K562 (cell line): ENCODE results near the gene DIO3. TPM values are rescaled to one million over a fixed set of nuclear protein-coding genes. Genes with fewer than 3 reads are reported as not detected.

Experiments
- ATAC-seq: fragments of 200-7000 bp; cut with Tn5 transposase; 3 replicates; pipeline ENCODE4 v1.9.1; 2020; ENCODE audit warnings: moderate library complexity
- BruUV-seq: library from RNA; stranded (reverse); fragments of 400-500 nt; replicated peaks from 2 replicates; lab custom pipeline; 2021; lab: Mats Ljungman, UMichigan
- CTCF ChIA-PET: fragments of 300-600 bp; formaldehyde crosslinking; extraction: SDS; loops from one replicate; lab custom pipeline; 2021; ENCODE audit warnings: low intra/inter-chr PET ratio; lab: Yijun Ruan, JAX
- POLR2A ChIA-PET: fragments of 300-600, 350-650 bp; sonication (Branson Sonifier 250); formaldehyde crosslinking; extraction: SDS; loops from one replicate; lab custom pipeline; 2021; ENCODE audit warnings: antibody characterized with exemption, inconsistent platforms; lab: Yijun Ruan, JAX
- DNase-seq, 4 experiments: peaks; one replicate each; pipeline versions ENCODE4 v3.0.0 to v3.0.0-alpha.2; 2011 to 2018; ENCODE audit warnings: low spot score in 3 of 4, mixed read lengths in 3 of 4; ENCODE audit errors: extremely low read depth in 1 of 4
- FAIRE-seq: peaks from 2 replicates; lab custom pipeline; 2011; peaks lifted over from hg19 to GRCh38; lab: Jason Lieb, UNC
- H2AFZ ChIP-seq: 2 replicates; pipeline ENCODE4 v1.6.0; 2011; ENCODE audit warnings: low read depth, low read length, control low read depth, inconsistent platforms
- H3K27ac ChIP-seq: fragments of 200-600 bp; 3 replicates; pipeline ENCODE4 v1.8.0; 2011; ENCODE audit warnings: low read depth, mild to moderate bottlenecking, control low read depth, inconsistent platforms, low read length, moderate library complexity, mixed read lengths; ENCODE audit errors: extremely low read depth
- H3K27me3 ChIP-seq, 2 experiments: fragments of 300-600 bp in 1 of 2; 2 replicates in 1 of 2; 3 replicates in 1 of 2; pipeline versions ENCODE4 v1.6.0 to v1.8.0; 2011; ENCODE audit warnings: inconsistent platforms in 2 of 2, low read length in 2 of 2, mild to moderate bottlenecking in 1 of 2, mixed read lengths in 1 of 2, moderate library complexity in 1 of 2; ENCODE audit not compliant: control insufficient read depth in 2 of 2, insufficient read depth in 2 of 2
- H3K36me3 ChIP-seq: fragments of 300-600 bp; 3 replicates; pipeline ENCODE4 v1.8.0; 2011; ENCODE audit warnings: mild to moderate bottlenecking, low read length, inconsistent platforms; ENCODE audit not compliant: control insufficient read depth, insufficient read depth
- H3K4me1 ChIP-seq, 2 experiments: fragments of 200-600 bp in 1 of 2; replicated peaks in 1 of 2; 2 replicates in 1 of 2; 3 replicates in 1 of 2; pipeline versions ENCODE4 v1.5.1 to v1.8.0; 2011; ENCODE audit warnings: inconsistent platforms in 2 of 2, low read length in 2 of 2, mild to moderate bottlenecking in 1 of 2, mixed read lengths in 1 of 2, moderate library complexity in 1 of 2; ENCODE audit not compliant: control insufficient read depth in 2 of 2, insufficient read depth in 2 of 2
- H3K4me2 ChIP-seq: 2 replicates; pipeline ENCODE4 v1.6.1; 2011; ENCODE audit warnings: low read length, control low read depth, inconsistent platforms, mixed read lengths; ENCODE audit not compliant: insufficient read depth
- H3K4me3 ChIP-seq: fragments of 200-600 bp; sonication (generic), shearing (Covaris generic); 2 replicates; pipeline ENCODE4 v1.5.1; 2016; ENCODE audit warnings: control low read depth, inconsistent platforms
- H3K79me2 ChIP-seq: fragments of 200-600 bp; 3 replicates; pipeline ENCODE4 v1.8.0; 2011; ENCODE audit warnings: low read length, inconsistent platforms; ENCODE audit not compliant: control insufficient read depth, insufficient read depth
- H3K9ac ChIP-seq, 2 experiments: 2 replicates each; pipeline versions ENCODE4 v1.6.0 to v1.6.1; 2011; ENCODE audit warnings: low read depth in 2 of 2, low read length in 2 of 2, control low read depth in 1 of 2, inconsistent platforms in 1 of 2, mild to moderate bottlenecking in 1 of 2, mixed read lengths in 1 of 2; ENCODE audit not compliant: insufficient read depth in 1 of 2
- H3K9me1 ChIP-seq: one replicate; pipeline ENCODE4 v1.6.0; 2011; ENCODE audit warnings: inconsistent platforms, mild to moderate bottlenecking, low read length, moderate library complexity; ENCODE audit not compliant: control insufficient read depth, insufficient read depth
- H3K9me3 ChIP-seq: replicated peaks from 2 replicates; pipeline ENCODE4 v1.5.1; 2011; ENCODE audit warnings: low read depth, low read length, inconsistent platforms; ENCODE audit not compliant: control insufficient read depth, insufficient read depth
- H4K20me1 ChIP-seq: replicated peaks from 2 replicates; pipeline ENCODE4 v1.6.1; 2011; ENCODE audit warnings: low read length, inconsistent platforms, mixed read lengths; ENCODE audit not compliant: control insufficient read depth, insufficient read depth
- BCLAF1 ChIP-seq, 2 experiments: fragments of 450-650 bp in 1 of 2; IDR thresholded peaks; 2 replicates each; pipeline ENCODE4 v1.6.1; 2011 to 2017; ENCODE audit warnings: low read depth in 2 of 2, antibody characterized with exemption in 1 of 2, borderline replicate concordance in 1 of 2, low read length in 1 of 2, mild to moderate bottlenecking in 1 of 2, mixed read lengths in 1 of 2; ENCODE audit not compliant: control insufficient read depth in 1 of 2
- BCOR ChIP-seq: fragments of 450-650 bp; IDR thresholded peaks from 2 replicates; pipeline ENCODE4 v1.6.1; 2016
- ERF ChIP-seq: fragments of 450-650 bp; formaldehyde crosslinking; IDR thresholded peaks from 2 replicates; pipeline ENCODE4 v1.4.0; 2020; ENCODE audit warnings: mild to moderate bottlenecking, mixed read lengths
- MCM5 ChIP-seq: fragments of 450-650 bp; IDR thresholded peaks from 2 replicates; pipeline ENCODE4 v1.6.1; 2016; ENCODE audit warnings: low read depth
- NR0B1 ChIP-seq: fragments of 450-650 bp; IDR thresholded peaks from one replicate; pipeline ENCODE4 v1.6.1; 2018; ENCODE audit warnings: mild to moderate bottlenecking, moderate library complexity; ENCODE audit not compliant: partially characterized antibody
- NR2F6 ChIP-seq: fragments of 450-650 bp; formaldehyde crosslinking; IDR thresholded peaks from 2 replicates; pipeline ENCODE4 v1.4.0; 2020; ENCODE audit warnings: mild to moderate bottlenecking
- SPI1 ChIP-seq: IDR thresholded peaks from 2 replicates; pipeline ENCODE4 v1.6.1; 2011; ENCODE audit warnings: low read depth, low read length, control low read depth, borderline replicate concordance
- ZBTB49 ChIP-seq: sonication (generic); formaldehyde crosslinking; IDR thresholded peaks from 2 replicates; pipeline ENCODE4 v1.8.0; 2022; ENCODE audit warnings: missing genetic modification reagents, mild to moderate bottlenecking, borderline replicate concordance
- ZNF253 ChIP-seq: fragments of 250-450 bp; sonication (Bioruptor Pico); conservative IDR thresholded peaks from 2 replicates; pipeline ENCODE4 v1.6.1; 2021; ENCODE audit warnings: mild to moderate bottlenecking
- ZNF639 ChIP-seq, 2 experiments: fragments of 200-800 bp in 1 of 2; sonication (Bioruptor generic) in 1 of 2; sonication (generic) in 1 of 2; formaldehyde crosslinking in 1 of 2; IDR thresholded peaks in 1 of 2; conservative IDR thresholded peaks in 1 of 2; 2 replicates each; pipeline versions ENCODE4 v1.5.0 to v1.6.1; 2016 to 2020; ENCODE audit warnings: missing compliant biosample characterization in 1 of 2, missing genetic modification characterization in 1 of 2, missing genetic modification reagents in 1 of 2
- WGBS: fragments of 100-300 bp; shearing (Covaris generic); methylation state at CpG from one replicate; pipeline ENCODE4 v1.1.6; 2016; ENCODE audit warnings: low coverage, mixed read lengths; ENCODE audit not compliant: insufficient coverage; ENCODE audit errors: missing lambda C conversion rate; 5-methylcytosine and 5-hydroxymethylcytosine counted together
- in situ Hi-C: fragments of 300-500 bp; cut with MboI; formaldehyde crosslinking; loops from 4 replicates; pipeline ENCODE4 v1.15.0; 2018; ENCODE audit warnings: inconsistent platforms, mixed read lengths
- intact Hi-C: fragments of 100-400 bp; cut with micrococcal nuclease; formaldehyde crosslinking; loops from 2 replicates; pipeline ENCODE4 v1.14.2; 2022
- polyA plus RNA-seq, 8 experiments: library from polyadenylated mRNA; depleted of rRNA in 4 of 8; stranded (reverse) in 5 of 8; unstranded in 3 of 8; fragments of >200 nt; fragmentation: Nextera tagmentation in 2 of 8; fragmentation: Illumina TruSeq in 1 of 8; extraction: Ambion mirVana in 2 of 8; extraction: Trizol in 1 of 8; gene quantifications; 2 replicates each; pipeline versions ENCODE4 v1.2.1 to v1.2.3, GENCODE V29; 2011 to 2014; ENCODE audit warnings: inconsistent platforms in 1 of 8, missing spikeins in 1 of 8
- total RNA-seq, 7 experiments: library from RNA; depleted of rRNA in 6 of 7; stranded (reverse); fragments of >200 nt in 6 of 7; fragmentation: Illumina TruSeq in 2 of 7; extraction: Trizol in 2 of 7; gene quantifications; 2 replicates each; pipeline versions ENCODE4 v1.2.1 to v1.2.3, GENCODE V29; 2011 to 2021; ENCODE audit warnings: low replicate concordance in 1 of 7

Gene DIO3
- total and polyA plus RNA-seq, 9 of the 15 experiments (the other 6 are each of a cell fraction or from before 2014, with no cell fraction given): not detected

GRCh38 chr14:101553393-101553792 is 7.9 kb upstream of the DIO3 start (continued):
- no peak for TF ChIP-seq NR0B1
- TF ChIP-seq BCOR: peak; percentile 67; the same call in 1 of the 2 replicates
- TF ChIP-seq, all 486 proteins: peak for 5

GRCh38 chr14:101553931-101554330 is 7.4 kb upstream of the DIO3 start:
- in situ Hi-C loops (no loop called here), intact Hi-C loops (no loop called here)
- H3K9ac ChIP-seq: no peak overlapping the region
- peaks cover 0 to 12% of the 10 kb centered on the region in 2 experiments; a peak in 3 of 5 replicates for H3K4me1 ChIP-seq
- H3K27me3 ChIP-seq: peaks cover 0 to 32% of the 10 kb centered on the region in 2 experiments; a peak in 3 of 5 replicates
- no peak overlapping the region for H3K27ac ChIP-seq
- no peaks in the 10 kb centered on the region for H3K9me1 ChIP-seq
- no peak for FAIRE-seq
- 0% methylated on average over 6 of the region's 6 CpGs for WGBS
- ChIA-PET CTCF (no interaction called here), POLR2A (interaction anchor here (0.6 kb wide), 1 partner anchor 11 kb away, joined by 7 read pairs; no protein-coding TSS in a partner anchor)
- no peaks in the 10 kb centered on the region for H3K9me3 ChIP-seq
- H3K4me2 ChIP-seq: no peak overlapping the region
- no peaks in the 10 kb centered on the region for H4K20me1 ChIP-seq
- H2AFZ ChIP-seq: no peak overlapping the region
- H3K4me3 ChIP-seq: no peak overlapping the region
- no TSS peak for BruUV-seq
- DNase-seq: no peak
- H3K36me3 ChIP-seq: no peaks in the 10 kb centered on the region
- no peak for ATAC-seq
- H3K79me2 ChIP-seq: no peaks in the 10 kb centered on the region
- no peak for TF ChIP-seq ERF (CRISPR knock-in tag)
- no peak for TF ChIP-seq NR2F6 (CRISPR knock-in tag)
- no peak for TF ChIP-seq ZNF639 (CRISPR knock-in tag; conservative IDR thresholded peaks at IDR 0.05 in 1 of 2, IDR thresholded peaks at IDR 0.05 in 1 of 2)
- no peak for TF ChIP-seq ZNF253
- no peak for TF ChIP-seq ZBTB49 (CRISPR knock-in tag)
- no peak for TF ChIP-seq MCM5
- TF ChIP-seq BCLAF1 (IDR thresholded peaks at IDR 0.05; ENCODE audit: borderline replicate concordance in 1 of 2, control insufficient read depth in 1 of 2, low read depth in 2 of 2, low read length in 1 of 2): no peak
- TF ChIP-seq SPI1: no peak
